ENCODE data around the gene NTM. TPM values are rescaled to one million over a fixed set of nuclear protein-coding genes. Genes with fewer than 3 reads are reported as not detected.

NTM gene
- total RNA-seq, 1 experiment from 2014 or later, result 8.6 TPM

GRCh38 chr11:132289590-132290256 lies 919.3 kb downstream of the NTM start:
- intact Hi-C loops (cut with micrococcal nuclease; ENCODE audit: unreplicated experiment), result no loop called here
- no peak overlapping the region for H3K4me3 ChIP-seq (ENCODE audit: low read depth, low read length, poor library complexity, severe bottlenecking)
- no peaks in the 10 kb centered on the region for H3K9me3 ChIP-seq (ENCODE audit: low read depth, low read length, poor library complexity, severe bottlenecking)
- peaks cover 37% of the 10 kb centered on the region for H3K27me3 ChIP-seq (replicated peaks; ENCODE audit: insufficient read depth, low read depth, low read length, poor library complexity)
- H3K4me1 ChIP-seq (ENCODE audit: insufficient read depth, low read length, poor library complexity, severe bottlenecking), result no peaks in the 10 kb centered on the region
- no TSS peak for BruUV-seq (replicated peaks)
- no peak for DNase-seq (ENCODE audit: low spot score)
- no peak overlapping the region for H3K27ac ChIP-seq (ENCODE audit: low read depth, low read length, poor library complexity, severe bottlenecking)
- CTCF ChIA-PET, result no interaction called here
- TF ChIP-seq CTCF (conservative IDR thresholded peaks at IDR 0.05; ENCODE audit: low read depth, low read length) (no peak), EZH2 (IDR thresholded peaks at IDR 0.05; ENCODE audit: borderline replicate concordance, low read depth, low read length, poor library complexity, severe bottlenecking) (no peak)
- POLR2A ChIA-PET (ENCODE audit: low non-redundant PET), result no interaction called here
- no peaks in the 10 kb centered on the region for H3K36me3 ChIP-seq (ENCODE audit: insufficient read depth, low read length, poor library complexity, severe bottlenecking)

GRCh38 chr11:132293586-132293985 lies 923.2 kb downstream of the NTM start:
- Histone ChIP-seq H3K4me1 (ENCODE audit: insufficient read depth, low read length, poor library complexity, severe bottlenecking) (no peaks in the 10 kb centered on the region), H3K27me3 (replicated peaks; ENCODE audit: insufficient read depth, low read depth, low read length, poor library complexity) (peaks cover 37% of the 10 kb centered on the region), H3K27ac (ENCODE audit: low read depth, low read length, poor library complexity, severe bottlenecking) (no peak overlapping the region), H3K9me3 (ENCODE audit: low read depth, low read length, poor library complexity, severe bottlenecking) (no peaks in the 10 kb centered on the region), H3K36me3 (ENCODE audit: insufficient read depth, low read length, poor library complexity, severe bottlenecking) (no peaks in the 10 kb centered on the region), H3K4me3 (ENCODE audit: low read depth, low read length, poor library complexity, severe bottlenecking) (no peak overlapping the region)
- ChIA-PET CTCF (no interaction called here), POLR2A (ENCODE audit: low non-redundant PET) (no interaction called here)
- BruUV-seq (replicated peaks), result no TSS peak
- TF ChIP-seq CTCF (conservative IDR thresholded peaks at IDR 0.05; ENCODE audit: low read depth, low read length) (no peak), EZH2 (IDR thresholded peaks at IDR 0.05; ENCODE audit: borderline replicate concordance, low read depth, low read length, poor library complexity, severe bottlenecking) (no peak)
- no peak for DNase-seq (ENCODE audit: low spot score)
- intact Hi-C loops (cut with micrococcal nuclease; ENCODE audit: unreplicated experiment), result no loop called here

- TF ChIP-seq CTCF (conservative IDR thresholded peaks at IDR 0.05; ENCODE audit: low read depth, low read length) (no peak), EZH2 (IDR thresholded peaks at IDR 0.05; ENCODE audit: borderline replicate concordance, low read depth, low read length, poor library complexity, severe bottlenecking) (no peak)
- H3K27me3 ChIP-seq (replicated peaks; ENCODE audit: insufficient read depth, low read depth, low read length, poor library complexity), result peaks cover 9% of the 10 kb centered on the region
- no peak for DNase-seq (ENCODE audit: low spot score)
Observed at GRCh38 chr11:132296946-132297610, 926.7 kb downstream of the NTM start.

More at GRCh38 chr11:132296946-132297610, 926.7 kb downstream of the NTM start:
- no TSS peak for BruUV-seq (replicated peaks)
- intact Hi-C loops (cut with micrococcal nuclease; ENCODE audit: unreplicated experiment), result no loop called here
- no peaks in the 10 kb centered on the region for H3K36me3 ChIP-seq (ENCODE audit: insufficient read depth, low read length, poor library complexity, severe bottlenecking)
- no peaks in the 10 kb centered on the region for H3K4me1 ChIP-seq (ENCODE audit: insufficient read depth, low read length, poor library complexity, severe bottlenecking)
- H3K27ac ChIP-seq (ENCODE audit: low read depth, low read length, poor library complexity, severe bottlenecking), result no peak overlapping the region
- peaks cover 4% of the 10 kb centered on the region for H3K9me3 ChIP-seq (ENCODE audit: low read depth, low read length, poor library complexity, severe bottlenecking)
- ChIA-PET CTCF (no interaction called here), POLR2A (ENCODE audit: low non-redundant PET) (no interaction called here)
- no peak overlapping the region for H3K4me3 ChIP-seq (ENCODE audit: low read depth, low read length, poor library complexity, severe bottlenecking)
